Panc1 (cell line): ENCODE results near the gene THTPA. TPM values are rescaled to one million over a fixed set of nuclear protein-coding genes. Genes with fewer than 3 reads are reported as not detected.

Experiments used
- ATAC-seq: fragments of 200-7000 bp; cut with Tn5 transposase; 2 replicates; pipeline ENCODE4 v1.9.1; 2020; ENCODE audit warnings: mild to moderate bottlenecking, moderate library complexity
- BruUV-seq: library from RNA; stranded (reverse); fragments of 400-500 nt; replicated peaks from 2 replicates; lab custom pipeline; 2021; lab: Mats Ljungman, UMichigan
- CTCF ChIA-PET: fragments of 300-600 bp; sonication (Branson Sonifier 250); formaldehyde crosslinking; loops from one replicate; lab custom pipeline; 2022; ENCODE audit warnings: antibody characterized with exemption; lab: Charles Lee
- POLR2A ChIA-PET: fragments of 300-600 bp; sonication (Branson Sonifier 250); formaldehyde crosslinking; loops from one replicate; lab custom pipeline; 2022; ENCODE audit warnings: antibody characterized with exemption; lab: Charles Lee
- DNase-seq: peaks from one replicate; pipeline ENCODE4 v3.0.0-alpha.2; 2010; ENCODE audit warnings: low read depth, low spot score
- H3K27ac ChIP-seq: 2 replicates; pipeline ENCODE4 v1.5.1; 2011; ENCODE audit warnings: mild to moderate bottlenecking, low read length, inconsistent platforms
- H3K27me3 ChIP-seq: fragments of 200-500 bp; sonication (Bioruptor generic); 2 replicates; pipeline ENCODE4 v1.6.0; 2014; ENCODE audit warnings: low read length, inconsistent platforms; ENCODE audit not compliant: control insufficient read depth, insufficient read depth
- H3K36me3 ChIP-seq: fragments of 200-500 bp; sonication (Bioruptor generic); 2 replicates; pipeline ENCODE4 v1.5.1; 2014; ENCODE audit warnings: inconsistent platforms, mild to moderate bottlenecking, low read length, moderate library complexity; ENCODE audit not compliant: control insufficient read depth, insufficient read depth
- H3K4me1 ChIP-seq: 2 replicates; pipeline ENCODE4 v1.5.1; 2011; ENCODE audit warnings: inconsistent platforms, mild to moderate bottlenecking, low read length, moderate library complexity; ENCODE audit not compliant: control insufficient read depth, insufficient read depth
- H3K4me3 ChIP-seq, 2 experiments: 2 replicates each; pipeline ENCODE4 v1.5.1; 2011 to 2012; ENCODE audit warnings: low read depth in 2 of 2, low read length in 2 of 2, mild to moderate bottlenecking in 2 of 2, inconsistent platforms in 1 of 2, moderate library complexity in 1 of 2
- H3K9me3 ChIP-seq: fragments of 200-500 bp; sonication (Bioruptor generic); 2 replicates; pipeline ENCODE4 v1.5.1; 2014; ENCODE audit warnings: low read depth, mild to moderate bottlenecking, inconsistent platforms, low read length, moderate library complexity; ENCODE audit not compliant: control insufficient read depth, insufficient read depth
- POLR2AphosphoS5 ChIP-seq: IDR thresholded peaks from 2 replicates; pipeline ENCODE4 v1.6.1; 2012; ENCODE audit warnings: mild to moderate bottlenecking, low read depth, low read length, moderate library complexity
- SIN3A ChIP-seq: IDR thresholded peaks from 2 replicates; pipeline ENCODE4 v1.6.1; 2012; ENCODE audit warnings: low read depth, mild to moderate bottlenecking, low read length, moderate library complexity, borderline replicate concordance; ENCODE audit not compliant: insufficient read depth
- TCF7L2 ChIP-seq: IDR thresholded peaks from 2 replicates; pipeline ENCODE4 v1.6.1; 2011; ENCODE audit warnings: mild to moderate bottlenecking, low read depth, low read length, inconsistent platforms
- in situ Hi-C: cut with HindIII; loops from 2 replicates; pipeline ENCODE4 v1.10.0; 2016; ENCODE audit warnings: low sequenced_read_pairs, low pct_unique_long_range_greater_than_20kb
- intact Hi-C: fragments of 100-400 bp; cut with micrococcal nuclease; formaldehyde crosslinking; loops from one replicate; pipeline ENCODE4 v1.10.0; 2022; ENCODE audit not compliant: unreplicated experiment
- total RNA-seq: library from RNA; stranded (reverse); gene quantifications from one replicate; pipeline ENCODE4 v1.2.1, GENCODE V29; 2021; ENCODE audit not compliant: unreplicated experiment
- TF ChIP-seq, protein P1 (sequence below): fragments of 450-650 bp; IDR thresholded peaks from 2 replicates; pipeline ENCODE4 v1.5.1; 2017; ENCODE audit warnings: mild to moderate bottlenecking
- TF ChIP-seq, protein P2 (sequence below), 2 experiments: IDR thresholded peaks; 2 replicates each; pipeline ENCODE4 v1.6.1; 2011 to 2012; ENCODE audit warnings: low read depth in 2 of 2, control low read depth in 1 of 2, low read length in 1 of 2, mild to moderate bottlenecking in 1 of 2, moderate library complexity in 1 of 2; ENCODE audit not compliant: insufficient read depth in 1 of 2

Gene THTPA
- total RNA-seq, 1 experiment from 2014 or later: 13.3 TPM

- CTCF ChIA-PET: no interaction called here
- DNase-seq (no peak), ATAC-seq (no peak)
- Histone ChIP-seq H3K4me3 (no peak overlapping the region), H3K4me1 (no peaks in the 10 kb centered on the region), H3K27me3 (no peaks in the 10 kb centered on the region), H3K27ac (no peak overlapping the region), H3K36me3 (no peaks in the 10 kb centered on the region), H3K9me3 (no peaks in the 10 kb centered on the region)
- POLR2A ChIA-PET: no interaction called here
- TF ChIP-seq TCF7L2 (no peak), SIN3A (no peak), POLR2AphosphoS5 (no peak)
- TF ChIP-seq, protein P1, sequence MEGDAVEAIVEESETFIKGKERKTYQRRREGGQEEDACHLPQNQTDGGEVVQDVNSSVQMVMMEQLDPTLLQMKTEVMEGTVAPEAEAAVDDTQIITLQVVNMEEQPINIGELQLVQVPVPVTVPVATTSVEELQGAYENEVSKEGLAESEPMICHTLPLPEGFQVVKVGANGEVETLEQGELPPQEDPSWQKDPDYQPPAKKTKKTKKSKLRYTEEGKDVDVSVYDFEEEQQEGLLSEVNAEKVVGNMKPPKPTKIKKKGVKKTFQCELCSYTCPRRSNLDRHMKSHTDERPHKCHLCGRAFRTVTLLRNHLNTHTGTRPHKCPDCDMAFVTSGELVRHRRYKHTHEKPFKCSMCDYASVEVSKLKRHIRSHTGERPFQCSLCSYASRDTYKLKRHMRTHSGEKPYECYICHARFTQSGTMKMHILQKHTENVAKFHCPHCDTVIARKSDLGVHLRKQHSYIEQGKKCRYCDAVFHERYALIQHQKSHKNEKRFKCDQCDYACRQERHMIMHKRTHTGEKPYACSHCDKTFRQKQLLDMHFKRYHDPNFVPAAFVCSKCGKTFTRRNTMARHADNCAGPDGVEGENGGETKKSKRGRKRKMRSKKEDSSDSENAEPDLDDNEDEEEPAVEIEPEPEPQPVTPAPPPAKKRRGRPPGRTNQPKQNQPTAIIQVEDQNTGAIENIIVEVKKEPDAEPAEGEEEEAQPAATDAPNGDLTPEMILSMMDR: no peak
- in situ Hi-C loops: no loop called here
- BruUV-seq: no TSS peak
- intact Hi-C loops: no loop called here
These were observed 22.2 kb upstream of the THTPA start for GRCh38 chr14:23533652-23534435.

DNA sequence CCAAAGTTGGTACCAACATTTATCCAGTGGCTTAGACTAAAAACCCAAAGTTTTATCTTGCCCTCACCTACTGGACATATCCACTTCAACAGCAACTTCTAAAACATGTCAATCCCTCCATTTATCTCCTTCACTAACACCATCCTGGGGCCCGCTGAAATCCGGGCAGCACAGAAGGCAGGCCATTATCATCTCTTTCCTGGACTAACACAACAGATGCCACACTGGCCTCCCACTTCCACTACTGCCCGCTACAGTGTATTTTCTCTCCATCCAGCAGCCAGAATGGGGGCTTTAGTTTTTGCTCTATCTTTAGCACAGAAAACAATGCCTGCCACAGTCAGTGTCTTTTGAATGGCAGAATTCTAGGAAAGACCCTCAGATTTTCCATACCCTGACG is 20.1 kb upstream of the THTPA start:
- Histone ChIP-seq H3K9me3 (no peaks in the 10 kb centered on the region), H3K4me1 (no peaks in the 10 kb centered on the region), H3K36me3 (no peaks in the 10 kb centered on the region), H3K4me3 (no peak overlapping the region), H3K27me3 (no peaks in the 10 kb centered on the region), H3K27ac (no peak overlapping the region)
- TF ChIP-seq, protein P2, sequence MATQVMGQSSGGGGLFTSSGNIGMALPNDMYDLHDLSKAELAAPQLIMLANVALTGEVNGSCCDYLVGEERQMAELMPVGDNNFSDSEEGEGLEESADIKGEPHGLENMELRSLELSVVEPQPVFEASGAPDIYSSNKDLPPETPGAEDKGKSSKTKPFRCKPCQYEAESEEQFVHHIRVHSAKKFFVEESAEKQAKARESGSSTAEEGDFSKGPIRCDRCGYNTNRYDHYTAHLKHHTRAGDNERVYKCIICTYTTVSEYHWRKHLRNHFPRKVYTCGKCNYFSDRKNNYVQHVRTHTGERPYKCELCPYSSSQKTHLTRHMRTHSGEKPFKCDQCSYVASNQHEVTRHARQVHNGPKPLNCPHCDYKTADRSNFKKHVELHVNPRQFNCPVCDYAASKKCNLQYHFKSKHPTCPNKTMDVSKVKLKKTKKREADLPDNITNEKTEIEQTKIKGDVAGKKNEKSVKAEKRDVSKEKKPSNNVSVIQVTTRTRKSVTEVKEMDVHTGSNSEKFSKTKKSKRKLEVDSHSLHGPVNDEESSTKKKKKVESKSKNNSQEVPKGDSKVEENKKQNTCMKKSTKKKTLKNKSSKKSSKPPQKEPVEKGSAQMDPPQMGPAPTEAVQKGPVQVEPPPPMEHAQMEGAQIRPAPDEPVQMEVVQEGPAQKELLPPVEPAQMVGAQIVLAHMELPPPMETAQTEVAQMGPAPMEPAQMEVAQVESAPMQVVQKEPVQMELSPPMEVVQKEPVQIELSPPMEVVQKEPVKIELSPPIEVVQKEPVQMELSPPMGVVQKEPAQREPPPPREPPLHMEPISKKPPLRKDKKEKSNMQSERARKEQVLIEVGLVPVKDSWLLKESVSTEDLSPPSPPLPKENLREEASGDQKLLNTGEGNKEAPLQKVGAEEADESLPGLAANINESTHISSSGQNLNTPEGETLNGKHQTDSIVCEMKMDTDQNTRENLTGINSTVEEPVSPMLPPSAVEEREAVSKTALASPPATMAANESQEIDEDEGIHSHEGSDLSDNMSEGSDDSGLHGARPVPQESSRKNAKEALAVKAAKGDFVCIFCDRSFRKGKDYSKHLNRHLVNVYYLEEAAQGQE (IDR thresholded peaks at IDR 0.05; ENCODE audit: insufficient read depth in 1 of 2, low read depth in 2 of 2, low read length in 1 of 2): no peak
- no peak for TF ChIP-seq SIN3A
- no peak for TF ChIP-seq TCF7L2
- TF ChIP-seq, protein P1: no peak
- TF ChIP-seq POLR2AphosphoS5: no peak
- in situ Hi-C loops (no loop called here), intact Hi-C loops (no loop called here)
- no TSS peak for BruUV-seq
- DNase-seq: no peak
- no peak for ATAC-seq
- ChIA-PET POLR2A (no interaction called here), CTCF (no interaction called here)
